Natural killer cell (primary cell): Measurements from ENCODE around the gene TOGARAM2. TPM values are rescaled to one million over a fixed set of nuclear protein-coding genes. Genes with fewer than 3 reads are reported as not detected.
"Not testable (repeated sequence)": the region's sequence is repeated elsewhere in the genome, so short reads cannot be mapped to it uniquely, and the experiment has no call there.

Source experiments
- ATAC-seq, 3 donors: fragments of 150-1000 bp in 2 of 3; fragments of 200-7000 bp in 1 of 3; cut with Tn5 transposase; 1 replicate in 1 of 3; 2 replicates in 2 of 3; pipeline ENCODE4 v1.10.0; 2021; ENCODE audit warnings: mild to moderate bottlenecking in 2 of 3, moderate library complexity in 2 of 3
- DNase-seq, 2 donors: peaks; one replicate each; pipeline versions ENCODE4 v3.0.0 to v3.0.0-alpha.2; 2013 to 2021; ENCODE audit warnings: mixed read lengths in 1 of 2
- H3K27ac ChIP-seq: one replicate; pipeline ENCODE4 v1.5.1; 2013; ENCODE audit warnings: mild to moderate bottlenecking, low read length
- H3K27me3 ChIP-seq: one replicate; pipeline ENCODE4 v1.6.1; 2013; ENCODE audit warnings: low read length; ENCODE audit not compliant: control insufficient read depth, insufficient read depth
- H3K36me3 ChIP-seq: one replicate; pipeline ENCODE4 v1.6.1; 2013; ENCODE audit warnings: low read length; ENCODE audit not compliant: control insufficient read depth, insufficient read depth
- H3K4me1 ChIP-seq: one replicate; pipeline ENCODE4 v1.6.1; 2013; ENCODE audit warnings: low read length; ENCODE audit not compliant: control insufficient read depth, insufficient read depth
- H3K4me3 ChIP-seq: one replicate; pipeline ENCODE4 v1.5.1; 2013; ENCODE audit warnings: low read length
- H3K9me3 ChIP-seq: one replicate; pipeline ENCODE4 v1.6.1; 2013; ENCODE audit warnings: low read length; ENCODE audit not compliant: control insufficient read depth, insufficient read depth
- H3K27ac Mint-ChIP-seq, 2 donors: one replicate each; pipeline ENCODE4 v1.8.0; 2022; ENCODE audit warnings: mild to moderate bottlenecking in 2 of 2, mixed read lengths in 2 of 2, moderate library complexity in 1 of 2
- H3K27me3 Mint-ChIP-seq, 2 donors: one replicate each; pipeline ENCODE4 v1.8.0; 2022; ENCODE audit warnings: low read depth in 2 of 2, mixed read lengths in 2 of 2
- H3K36me3 Mint-ChIP-seq: one replicate; pipeline ENCODE4 v1.8.0; 2022; ENCODE audit warnings: mixed read lengths
- H3K4me1 Mint-ChIP-seq, 2 donors: one replicate each; pipeline ENCODE4 v1.8.0; 2022; ENCODE audit warnings: mixed read lengths in 2 of 2
- H3K4me3 Mint-ChIP-seq: one replicate; pipeline ENCODE4 v1.8.0; 2022; ENCODE audit warnings: mild to moderate bottlenecking, moderate library complexity, mixed read lengths
- H3K9me3 Mint-ChIP-seq, 2 donors: one replicate each; pipeline ENCODE4 v1.8.0; 2022; ENCODE audit warnings: mixed read lengths in 2 of 2
- CTCF ChIP-seq: fragments of 200-600 bp; IDR thresholded peaks from one replicate; pipeline ENCODE4 v1.8.0; 2022; ENCODE audit warnings: antibody characterized with exemption
- WGBS: methylation state at CpG from one replicate; pipeline ENCODE4 v1.1.7; 2013; ENCODE audit warnings: missing lambda C conversion rate; ENCODE audit not compliant: insufficient coverage; 5-methylcytosine and 5-hydroxymethylcytosine counted together
- intact Hi-C: fragments of 100-400 bp; cut with micrococcal nuclease; formaldehyde crosslinking; loops from one replicate; pipeline ENCODE4 v1.14.2; 2022
- total RNA-seq, 4 donors: library from RNA; stranded (reverse); fragments of 120-200 nt in 1 of 4; gene quantifications; one replicate each; pipeline versions ENCODE4 v1.2.3 to v1.2.4, GENCODE V29; 2013 to 2022

TOGARAM2 gene
- total RNA-seq, 3 donors from 2014 or later (not counting 1 experiment from before 2014, with no cell fraction given): 25.9 to 53.2 (median 30.8) TPM

DNA sequence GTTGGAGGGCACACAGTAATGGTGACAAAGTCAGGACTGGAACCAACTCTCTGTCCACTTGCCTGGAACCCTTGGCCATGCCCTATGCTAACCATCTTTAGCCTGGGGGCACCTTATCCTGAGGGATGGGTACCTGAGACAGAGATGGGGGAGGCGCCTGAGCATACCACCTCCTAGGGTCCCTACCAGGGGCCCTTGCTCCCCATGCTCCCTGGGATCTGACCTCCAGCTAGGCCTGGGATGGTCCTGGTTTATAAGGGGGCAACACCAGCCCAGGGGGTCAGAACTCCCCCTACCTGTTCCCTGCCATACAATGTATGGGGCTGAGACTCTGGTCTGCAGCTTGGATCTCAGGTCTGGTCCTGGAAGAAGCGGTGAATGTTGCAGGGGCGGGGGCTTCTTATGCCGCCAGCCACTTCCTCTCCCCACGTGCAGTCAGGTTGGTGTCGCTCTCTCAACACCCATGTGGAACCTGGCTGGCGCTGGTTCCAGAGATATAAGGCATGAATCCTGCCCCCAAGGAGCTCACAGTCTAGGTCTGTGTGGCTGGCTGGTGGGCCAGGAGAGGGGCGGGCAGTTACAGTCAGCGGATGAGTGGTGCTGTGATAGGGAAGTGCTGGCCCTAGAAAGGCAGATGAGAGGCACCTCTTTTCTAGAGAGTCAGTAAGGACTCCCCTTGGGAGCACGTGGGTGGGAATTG, 3.8 kb upstream of the TOGARAM2 start:
- Histone ChIP-seq H3K36me3 (no peaks in the 10 kb centered on the region), H3K4me1 (peaks cover 6% of the 10 kb centered on the region), H3K27ac (no peak overlapping the region), H3K4me3 (no peak overlapping the region), H3K9me3 (no peaks in the 10 kb centered on the region), H3K27me3 (no peaks in the 10 kb centered on the region)
- Mint-ChIP-seq H3K9me3 (no peaks in the 10 kb centered on the region), H3K4me3 (no peak overlapping the region), H3K36me3 (no peaks in the 10 kb centered on the region), H3K27ac (no peak overlapping the region), H3K27me3 (no peaks in the 10 kb centered on the region), H3K4me1 (peaks cover 0 to 11% of the 10 kb centered on the region in 2 donors)
- 78% methylated on average over 10 of the region's 10 CpGs for WGBS
- intact Hi-C loops: no loop called here
- TF ChIP-seq CTCF: no peak
- ATAC-seq (no peak), DNase-seq (no peak)

DNA sequence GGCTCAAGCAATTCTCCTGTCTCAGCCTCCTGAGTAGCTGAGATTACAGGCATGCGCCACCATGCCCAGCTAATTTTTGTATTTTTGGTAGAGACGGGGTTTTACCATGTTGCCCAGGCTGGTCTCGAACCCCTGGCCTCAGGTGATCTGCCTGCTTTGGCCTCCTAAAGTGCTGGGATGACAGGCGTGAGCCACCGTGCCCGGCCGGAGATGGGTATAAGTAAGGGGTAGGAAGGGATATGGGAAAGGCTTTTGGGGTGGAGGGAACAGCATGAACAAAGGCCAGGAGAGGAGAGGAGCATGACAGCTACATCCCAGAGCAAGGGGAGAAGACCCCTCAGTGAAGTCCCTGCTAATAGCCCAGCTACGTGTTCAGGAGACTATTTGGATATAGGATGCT, 3.1 kb upstream of the TOGARAM2 start:
- 93% methylated on average over 8 of the region's 8 CpGs for WGBS
- H3K27ac Mint-ChIP-seq: peak overlapping the region in 1 of 2 donors; percentile 14

DNA sequence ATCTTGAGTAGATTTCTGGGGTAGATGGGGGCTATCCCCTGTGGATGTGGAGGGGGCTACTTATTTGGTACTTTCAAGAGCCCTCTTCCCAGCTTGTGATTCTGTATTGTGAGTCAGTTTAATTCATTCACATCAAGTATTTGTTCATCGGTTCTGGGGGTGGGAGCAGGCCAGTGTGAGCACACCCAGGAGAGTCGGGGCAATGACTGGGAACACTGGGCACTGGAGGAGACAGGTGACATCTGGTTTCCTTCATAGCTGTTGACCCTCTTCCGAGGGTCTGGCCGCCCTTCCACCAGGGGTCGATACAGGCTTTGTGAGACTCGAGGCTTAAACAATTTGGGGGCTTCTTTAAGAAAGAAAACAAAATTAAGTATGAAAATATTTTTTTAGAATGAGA, 2.5 kb upstream of the TOGARAM2 start:
- Mint-ChIP-seq H3K4me3 (no peak overlapping the region), H3K4me1 (peaks cover 0 to under 1% of the 10 kb centered on the region in 2 donors), H3K9me3 (no peaks in the 10 kb centered on the region), H3K27me3 (no peaks in the 10 kb centered on the region), H3K27ac (peak overlapping the region in 1 of 2 donors; percentile 14), H3K36me3 (no peaks in the 10 kb centered on the region)
- 75% methylated on average over 6 of the region's 6 CpGs for WGBS
- intact Hi-C loops: no loop called here
- no peak for DNase-seq
- Histone ChIP-seq H3K4me1 (no peaks in the 10 kb centered on the region), H3K4me3 (no peak overlapping the region), H3K36me3 (no peaks in the 10 kb centered on the region), H3K9me3 (no peaks in the 10 kb centered on the region), H3K27ac (no peak overlapping the region), H3K27me3 (no peaks in the 10 kb centered on the region)
- no peak for ATAC-seq
- no peak for TF ChIP-seq CTCF

More for the DNA sequence above, 3.1 kb upstream of the TOGARAM2 start:
- intact Hi-C loops, H3K27me3 ChIP-seq, H3K4me3 ChIP-seq, H3K9me3 Mint-ChIP-seq, ATAC-seq, H3K27me3 Mint-ChIP-seq, DNase-seq, H3K36me3 ChIP-seq, H3K27ac ChIP-seq, H3K9me3 ChIP-seq, H3K36me3 Mint-ChIP-seq, H3K4me1 Mint-ChIP-seq, H3K4me1 ChIP-seq, H3K4me3 Mint-ChIP-seq: not testable (repeated sequence)

GRCh38 chr2:28979041-28979440, 2.1 kb upstream of the TOGARAM2 start:
- Mint-ChIP-seq H3K36me3 (no peaks in the 10 kb centered on the region), H3K4me1 (no peaks in the 10 kb centered on the region), H3K27ac (no peak overlapping the region), H3K27me3 (no peaks in the 10 kb centered on the region), H3K4me3 (no peak overlapping the region), H3K9me3 (no peaks in the 10 kb centered on the region)
- Histone ChIP-seq H3K4me3 (no peak overlapping the region), H3K36me3 (no peaks in the 10 kb centered on the region), H3K4me1 (no peaks in the 10 kb centered on the region), H3K9me3 (no peaks in the 10 kb centered on the region), H3K27ac (no peak overlapping the region), H3K27me3 (no peaks in the 10 kb centered on the region)
- ATAC-seq (no peak), DNase-seq (no peak)
- WGBS: 86% methylated on average over 7 of the region's 7 CpGs
- no peak for TF ChIP-seq CTCF
- intact Hi-C loops: no loop called here
